SH-SY5Y (cell line): ENCODE measurements around the gene OR8U1.

Source experiments
- GATA2 ChIP-seq: IDR thresholded peaks from 2 replicates; pipeline ENCODE4 v1.6.1; 2011; ENCODE audit warnings: mild to moderate bottlenecking, low read depth, low read length
- GATA3 ChIP-seq: IDR thresholded peaks from 2 replicates; pipeline ENCODE4 v1.6.1; 2011; ENCODE audit warnings: low read depth, mild to moderate bottlenecking, low read length, moderate library complexity

DNA sequence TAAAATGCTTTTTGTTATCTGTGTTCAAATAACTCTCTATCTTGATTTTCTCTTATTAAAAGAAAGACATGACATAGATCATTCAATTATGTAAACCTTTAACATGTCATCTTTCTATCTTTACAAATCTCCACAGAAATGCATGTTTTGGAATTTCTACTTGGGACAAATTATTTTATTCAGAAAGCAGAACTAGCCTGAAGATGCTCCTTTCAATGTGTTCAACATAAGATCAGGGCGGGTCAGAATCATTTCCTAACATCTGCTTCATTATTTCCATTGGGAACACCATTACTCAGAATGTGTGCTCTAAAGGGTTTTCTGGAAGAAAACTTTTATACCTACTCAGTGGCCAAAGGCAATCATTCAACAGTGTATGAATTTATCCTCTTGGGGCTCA lies 37.0 kb downstream of the OR8U1 start, which contains the start of gene OR5AL1:
- TF ChIP-seq GATA2, result no peak
- TF ChIP-seq GATA3, result no peak
